GM19463 (cell line): ENCODE measurements around the gene PTPRM.

Experiments used
- ATAC-seq: cut with Tn5 transposase; IDR thresholded peaks from one replicate; pipeline ENCODE4 v1.9.1; 2021; ENCODE audit warnings: mild to moderate bottlenecking, moderate library complexity; ENCODE audit not compliant: unreplicated experiment

The PTPRM gene

DNA sequence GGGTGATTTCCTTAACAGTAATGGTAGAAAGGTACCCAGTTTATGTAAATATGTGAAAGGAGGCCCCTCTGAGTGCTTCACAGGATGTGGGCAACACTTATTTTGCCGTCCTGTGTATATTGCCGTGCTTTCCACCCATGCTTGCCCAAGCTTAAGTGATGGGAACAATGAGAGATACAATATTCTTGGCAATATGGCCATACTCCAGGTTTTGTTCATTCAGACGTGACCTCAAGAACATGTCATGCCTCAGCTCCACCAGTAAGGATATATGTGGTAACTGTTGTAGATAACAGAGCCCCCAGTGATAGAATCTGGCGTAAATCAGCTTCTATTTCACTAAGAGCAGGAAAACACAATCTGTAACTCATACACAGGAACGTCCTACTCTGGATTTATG is 318.7 kb downstream of the PTPRM start:
- no peak for ATAC-seq

DNA sequence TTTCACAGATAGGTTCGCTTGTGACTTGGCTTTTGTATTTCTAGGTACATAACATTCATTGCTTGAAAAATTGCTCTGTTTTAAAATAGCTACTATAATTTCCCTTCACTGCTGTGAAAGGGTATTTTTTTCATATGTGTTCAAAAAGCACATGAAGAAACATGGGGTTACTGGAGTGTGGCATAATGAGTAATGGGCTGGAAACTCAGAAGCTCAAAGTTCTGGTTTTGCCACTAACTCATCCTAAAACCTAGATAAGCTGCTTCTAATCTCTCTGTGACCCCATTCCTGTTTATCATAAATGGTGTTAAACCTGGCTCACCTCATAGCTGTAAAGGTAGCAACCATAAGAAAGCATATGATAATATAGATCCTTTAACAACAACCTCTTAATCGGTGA is 319.3 kb downstream of the PTPRM start:
- no peak for ATAC-seq

DNA sequence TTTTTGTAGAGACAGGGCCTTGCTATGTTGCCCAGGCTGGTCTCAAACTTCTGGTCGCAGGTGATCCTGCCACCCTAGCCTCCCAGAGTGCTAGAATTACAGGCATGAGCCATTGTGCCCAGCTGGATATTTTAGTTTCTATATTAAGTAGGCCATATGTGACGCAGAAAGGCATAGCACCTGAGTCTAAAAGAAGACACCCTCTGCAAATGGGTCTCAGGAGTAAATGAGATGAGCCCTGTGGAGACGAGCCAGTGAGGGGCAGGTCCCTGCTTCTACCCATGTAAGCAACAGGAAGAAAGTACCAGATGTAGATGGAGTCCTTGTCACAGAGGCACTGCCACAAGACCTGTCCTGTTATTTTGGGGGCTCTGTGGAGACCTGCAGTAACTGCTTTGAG is 322.4 kb downstream of the PTPRM start:
- no peak for ATAC-seq

DNA sequence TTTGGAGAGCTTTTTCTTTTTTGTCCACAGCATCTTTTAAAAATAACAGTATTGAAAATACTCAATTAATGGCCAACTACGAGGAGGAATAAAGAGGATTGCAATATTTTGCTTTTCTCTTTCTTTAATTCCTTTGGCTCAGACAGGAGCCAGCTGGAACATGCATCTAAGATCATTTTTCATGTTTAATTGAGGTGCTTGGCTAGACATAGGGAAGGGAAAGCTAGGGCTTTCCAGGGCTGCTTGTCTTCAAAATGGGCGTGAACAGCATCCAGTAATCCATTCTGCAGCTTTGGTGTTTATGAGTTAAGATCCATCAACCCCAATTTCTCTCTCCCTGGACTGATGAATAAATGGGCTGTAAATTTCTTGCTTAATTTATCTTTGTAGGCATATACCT is 323.0 kb downstream of the PTPRM start:
- no peak for ATAC-seq

DNA sequence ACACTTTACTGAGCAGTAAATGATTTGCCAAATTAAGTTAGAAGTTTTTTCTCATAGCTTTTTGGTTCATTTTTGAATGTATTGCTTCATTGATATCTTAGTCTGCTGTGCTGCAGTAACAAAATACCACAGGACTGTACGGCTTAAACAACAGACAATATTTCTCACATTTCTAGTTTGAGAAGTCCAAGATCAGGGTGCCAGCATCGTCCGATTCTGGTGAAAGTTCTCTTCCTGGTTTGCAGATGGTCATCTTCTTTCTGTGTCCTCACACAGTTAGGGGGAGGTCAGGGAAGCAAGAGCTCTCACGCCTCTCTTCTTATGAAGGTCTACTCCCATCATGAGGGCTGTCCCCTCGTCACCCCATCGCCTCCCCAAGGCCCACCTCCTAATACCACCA is 325.4 kb downstream of the PTPRM start:
- no peak for ATAC-seq

DNA sequence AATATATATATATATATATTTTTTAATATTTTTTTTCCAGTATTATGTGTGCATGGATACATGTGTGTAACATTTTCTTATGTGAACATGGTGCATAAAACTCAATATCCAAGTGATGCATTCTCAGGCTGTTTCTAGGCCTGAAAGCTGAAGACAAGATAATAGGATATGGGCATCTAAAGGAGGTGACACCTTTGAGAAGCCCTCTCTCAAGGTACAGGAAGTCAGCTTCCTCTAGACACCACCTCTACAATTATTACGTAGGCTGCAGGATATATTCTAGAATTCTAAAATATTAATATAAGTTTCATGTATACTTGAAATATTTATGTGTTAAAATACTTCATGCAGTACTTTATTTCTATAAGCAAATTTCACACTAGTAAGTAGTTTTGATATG is 327.5 kb downstream of the PTPRM start:
- no peak for ATAC-seq

DNA sequence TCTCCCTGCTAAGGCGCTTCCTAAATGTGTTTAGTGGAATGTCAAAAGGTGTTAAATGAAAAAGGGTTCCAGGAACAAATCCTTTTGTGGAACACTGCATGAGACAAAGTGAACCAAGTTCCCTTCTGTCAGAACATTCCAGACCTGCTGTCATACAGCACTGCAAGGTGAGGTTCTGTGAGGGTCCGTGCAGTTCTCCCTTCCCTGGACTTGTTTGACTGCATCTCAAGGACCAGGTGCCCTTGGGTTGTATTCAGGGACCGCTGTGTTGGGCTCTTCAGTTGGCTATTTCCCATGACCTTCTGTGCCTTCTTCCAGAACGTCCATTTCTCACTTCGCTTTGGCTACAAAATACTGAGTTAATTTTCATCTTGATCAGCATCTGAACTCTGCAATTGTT is 328.2 kb downstream of the PTPRM start:
- ATAC-seq: no peak

DNA sequence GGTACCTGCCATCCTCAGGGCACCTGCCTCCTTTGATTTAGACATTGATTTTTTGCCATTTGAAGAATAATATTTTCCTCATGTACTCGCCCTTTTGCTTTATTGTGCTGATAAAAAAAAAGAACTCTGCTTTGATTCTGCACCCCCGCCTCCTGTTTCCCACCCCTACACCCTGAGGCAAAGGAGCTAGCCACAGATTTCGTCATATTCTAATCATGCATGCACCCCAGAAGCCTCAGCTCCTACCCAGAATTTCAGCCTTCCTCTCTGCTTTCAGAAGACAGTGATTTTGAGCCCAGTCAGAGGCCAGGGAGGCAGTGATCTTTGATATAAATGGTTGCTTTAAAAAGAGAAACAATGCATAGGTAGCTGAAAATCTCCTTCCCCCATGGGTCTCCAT is 329.0 kb downstream of the PTPRM start:
- no peak for ATAC-seq

DNA sequence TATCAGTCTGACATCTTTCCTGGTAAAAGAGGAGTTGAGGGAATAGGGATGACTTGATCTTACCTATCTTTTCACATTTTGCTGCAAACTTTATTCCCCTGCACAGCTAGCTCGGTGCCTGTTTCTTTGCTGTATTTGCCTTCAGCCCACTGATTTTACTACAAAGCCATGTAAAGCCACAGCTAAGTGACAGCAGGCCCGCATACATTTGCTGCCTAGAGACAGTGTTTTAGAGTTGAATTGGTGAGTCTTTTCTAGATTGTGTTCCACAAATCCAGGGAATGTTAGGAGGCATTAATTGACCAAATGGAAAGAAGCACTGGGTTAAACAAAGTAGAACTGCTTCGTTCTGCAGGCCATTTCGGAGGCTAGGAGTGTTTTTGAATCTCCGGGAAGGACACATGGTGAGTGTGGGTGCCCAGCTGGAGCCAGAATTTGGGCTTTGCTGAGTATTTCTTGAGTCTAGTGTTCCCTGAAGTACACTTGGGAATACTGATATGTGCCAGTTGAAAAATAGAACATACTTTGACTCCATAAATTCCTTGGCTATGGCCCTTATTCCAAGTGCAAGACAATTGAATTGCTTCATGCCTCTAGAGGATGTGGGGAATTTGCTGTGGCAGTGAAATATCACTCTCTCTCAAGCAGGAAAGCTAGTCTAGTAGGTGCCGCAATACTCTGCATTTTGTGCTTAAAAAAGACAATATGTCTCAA is 329.8 kb downstream of the PTPRM start:
- ATAC-seq: no peak

DNA sequence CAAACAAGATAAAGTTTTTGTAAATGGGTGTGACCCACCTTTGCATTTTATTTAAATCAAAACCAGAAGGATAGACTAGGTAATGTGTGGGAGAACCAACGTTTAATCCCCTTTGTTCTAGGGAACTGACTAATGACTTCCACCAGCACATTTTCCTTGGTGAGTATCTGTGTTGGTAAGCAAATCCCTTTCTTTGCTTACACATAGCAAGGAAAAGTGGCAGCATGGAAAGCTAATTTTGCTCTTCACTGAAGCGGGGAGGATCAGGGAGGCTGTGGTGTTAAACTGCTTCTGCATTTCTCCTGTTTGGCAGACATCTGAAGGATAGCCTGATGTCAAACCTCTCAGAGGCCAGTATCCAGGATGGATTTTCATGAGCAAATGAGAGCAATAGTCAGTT is 331.1 kb downstream of the PTPRM start:
- ATAC-seq: no peak

DNA sequence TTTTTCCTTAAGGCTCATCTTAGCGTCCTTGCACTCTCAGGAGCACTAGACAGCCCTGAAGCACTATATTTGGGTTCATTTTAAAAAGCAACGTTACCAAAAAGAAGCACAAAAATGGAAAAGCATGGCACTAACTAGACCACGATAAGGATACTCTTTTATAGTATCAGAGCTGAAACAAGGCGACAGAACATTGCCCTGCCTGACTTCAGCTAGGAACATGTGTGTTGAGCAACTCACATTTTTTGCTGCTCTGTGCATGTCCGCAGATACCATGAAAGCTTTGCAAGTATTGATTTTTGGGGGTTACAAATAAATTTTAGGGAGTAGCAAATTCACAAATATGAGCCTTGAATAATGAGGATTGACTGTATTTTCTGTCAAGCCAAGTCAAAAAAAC is 332.0 kb downstream of the PTPRM start:
- ATAC-seq: no peak

DNA sequence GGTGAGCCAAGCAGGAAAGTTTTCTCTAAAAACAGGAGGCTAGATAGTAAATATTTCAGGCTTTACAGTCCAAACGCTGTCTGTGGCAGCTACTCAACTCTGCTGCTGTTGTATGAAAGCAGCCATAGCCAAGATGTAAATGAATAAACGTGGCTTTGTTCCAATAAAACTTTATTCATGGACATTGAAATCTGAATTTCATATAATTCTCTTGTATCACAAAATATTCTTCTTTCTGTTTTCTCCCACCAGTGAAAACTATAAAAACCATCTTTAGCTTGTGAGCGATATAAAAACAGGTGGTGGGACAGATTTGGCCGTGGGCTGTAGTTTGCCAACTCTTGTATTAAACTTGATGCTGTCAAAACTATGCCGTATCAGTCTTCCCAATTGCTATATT is 333.0 kb downstream of the PTPRM start:
- ATAC-seq: no peak

DNA sequence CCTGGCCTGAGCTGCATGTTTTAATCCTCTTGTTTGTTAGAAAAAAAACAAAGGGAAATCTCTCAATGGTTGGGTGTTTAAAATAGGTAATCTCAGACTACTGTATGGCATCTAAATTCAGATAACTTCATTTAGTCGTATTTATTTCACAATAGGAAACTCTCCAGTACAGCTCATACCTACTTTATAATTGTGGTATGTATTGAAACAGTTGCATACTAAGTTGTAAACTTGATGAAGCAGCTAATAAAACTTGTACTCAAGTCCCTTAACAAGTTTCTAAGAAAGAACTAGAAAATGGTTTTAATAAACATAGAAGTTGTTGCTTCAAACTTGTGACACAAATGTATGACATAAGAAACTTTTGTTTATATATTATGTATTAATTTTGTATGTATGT is 334.5 kb downstream of the PTPRM start:
- no peak for ATAC-seq

DNA sequence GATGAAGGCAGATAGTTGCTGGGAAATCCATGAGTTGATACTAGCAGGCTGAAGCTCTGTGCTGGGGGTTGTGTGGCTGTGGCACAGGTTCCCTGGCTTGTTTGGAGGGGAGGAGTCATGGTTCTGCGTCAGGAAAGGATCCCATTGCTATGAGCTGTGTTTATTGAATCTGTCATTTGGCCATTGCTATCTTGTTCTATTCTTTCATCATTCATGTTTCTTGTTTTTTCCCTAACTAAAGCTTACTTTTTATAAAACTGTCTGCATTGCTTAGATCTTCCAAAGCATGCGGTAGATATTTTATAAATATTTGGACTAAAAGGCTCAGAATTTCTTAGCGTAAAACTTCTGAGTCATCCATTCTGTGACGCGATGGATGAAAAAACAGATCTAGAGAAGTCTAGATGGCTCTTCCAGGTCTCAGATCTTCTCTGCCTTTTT is 335.3 kb downstream of the PTPRM start:
- no peak for ATAC-seq

DNA sequence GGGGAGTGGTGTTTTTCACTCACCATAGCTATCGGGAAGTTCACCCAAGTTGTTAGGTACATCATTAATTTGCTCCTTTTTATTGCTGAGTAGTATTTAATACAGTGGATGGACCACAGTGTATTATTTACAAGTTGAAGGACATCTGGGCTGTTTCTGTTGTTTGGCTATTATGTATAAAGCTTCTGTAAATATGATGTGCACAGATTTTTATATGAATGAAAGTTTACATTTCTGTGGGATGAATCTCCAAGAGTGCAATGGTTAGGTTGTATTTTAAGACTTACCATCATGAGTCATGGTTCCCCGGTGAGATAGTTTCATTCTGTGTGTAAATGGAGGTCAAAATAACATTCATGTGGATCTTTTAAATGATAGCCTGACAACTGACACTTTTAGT is 337.4 kb downstream of the PTPRM start:
- no peak for ATAC-seq

DNA sequence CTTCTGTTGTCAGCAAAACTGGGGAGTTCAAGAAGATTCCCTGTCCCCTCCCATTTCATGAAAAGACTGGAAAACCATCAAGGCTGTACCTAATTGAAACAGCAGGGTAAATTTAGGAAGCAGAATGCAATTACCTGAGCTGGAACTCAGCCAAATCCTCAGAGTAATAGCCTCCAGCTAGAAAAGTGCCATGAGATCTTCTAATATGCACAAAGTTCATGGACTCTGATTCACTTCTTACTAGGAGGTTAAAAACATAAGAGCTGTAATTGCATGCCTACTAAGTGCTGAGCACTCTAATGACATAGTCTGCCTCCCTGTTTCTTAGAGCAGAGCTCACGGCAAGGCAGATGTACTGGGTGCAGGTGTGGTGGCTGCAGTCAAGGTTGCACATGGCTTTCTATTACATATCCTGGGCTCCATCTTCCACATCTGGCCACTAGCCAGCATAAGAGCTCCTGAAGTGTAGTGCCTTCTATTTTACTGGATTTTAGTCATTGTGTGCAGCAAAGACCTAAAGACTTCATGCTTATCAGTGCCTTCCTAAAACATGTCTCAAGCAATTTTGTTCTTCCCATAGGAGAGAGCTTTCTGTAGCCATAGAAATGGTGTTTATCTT is 341.7 kb downstream of the PTPRM start:
- ATAC-seq: no peak

DNA sequence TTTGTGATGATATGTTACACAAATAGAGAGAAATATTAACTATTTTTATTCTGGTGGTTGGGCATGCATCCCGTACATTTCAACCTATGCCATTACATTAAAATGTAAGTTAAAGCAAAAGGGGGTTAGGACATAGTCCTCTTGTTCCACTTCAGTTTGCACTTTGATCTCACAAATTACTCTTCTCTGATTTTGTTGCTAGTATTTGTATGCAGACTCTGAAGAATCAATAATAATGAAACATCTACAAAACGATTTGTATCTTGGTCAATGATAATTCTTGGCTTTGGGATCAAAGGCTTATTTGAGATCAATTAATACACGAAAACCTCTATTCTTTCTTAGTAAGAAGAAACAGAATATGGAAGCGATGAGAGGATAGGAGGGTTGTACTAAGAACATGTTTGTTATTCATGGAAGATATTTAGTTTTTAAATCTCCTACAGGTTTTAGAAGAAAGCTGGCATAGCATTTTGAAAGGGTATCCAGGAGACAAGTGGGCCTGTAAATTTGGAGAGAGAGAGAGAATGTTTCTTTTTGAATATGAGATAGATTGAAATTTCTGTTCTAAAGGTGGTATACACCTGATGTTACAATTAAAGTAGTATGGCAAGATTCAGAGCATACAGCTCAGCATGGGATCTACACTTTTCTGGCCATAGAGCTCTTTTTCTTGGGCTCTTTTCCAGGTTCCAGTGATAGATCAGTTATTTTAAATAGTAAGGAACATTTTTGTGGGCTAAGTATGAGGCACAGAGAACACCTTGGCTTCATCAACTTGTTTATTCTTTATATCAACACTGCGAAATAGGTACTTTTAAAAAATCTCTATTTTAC is 347.9 kb downstream of the PTPRM start:
- ATAC-seq: no peak

DNA sequence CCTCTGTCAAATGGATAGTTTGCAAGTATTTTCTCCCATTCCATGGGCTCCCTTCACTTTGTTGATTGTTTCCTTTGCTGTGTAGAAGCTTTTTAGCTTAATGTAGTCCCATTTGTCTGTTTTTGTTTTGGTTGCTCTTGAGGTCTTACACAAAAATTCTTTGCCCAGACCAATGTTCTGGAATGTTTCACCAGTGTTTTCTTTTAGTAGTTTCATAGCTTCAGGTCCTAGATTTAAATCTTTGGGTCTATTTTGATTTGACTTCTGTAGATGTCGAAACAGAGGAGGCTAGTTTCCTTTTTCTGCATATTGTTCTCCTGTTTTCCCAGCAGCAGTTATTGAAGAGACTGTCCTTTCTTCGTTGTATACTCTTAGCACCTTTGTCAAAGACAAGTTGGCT is 351.6 kb downstream of the PTPRM start:
- no peak for ATAC-seq

DNA sequence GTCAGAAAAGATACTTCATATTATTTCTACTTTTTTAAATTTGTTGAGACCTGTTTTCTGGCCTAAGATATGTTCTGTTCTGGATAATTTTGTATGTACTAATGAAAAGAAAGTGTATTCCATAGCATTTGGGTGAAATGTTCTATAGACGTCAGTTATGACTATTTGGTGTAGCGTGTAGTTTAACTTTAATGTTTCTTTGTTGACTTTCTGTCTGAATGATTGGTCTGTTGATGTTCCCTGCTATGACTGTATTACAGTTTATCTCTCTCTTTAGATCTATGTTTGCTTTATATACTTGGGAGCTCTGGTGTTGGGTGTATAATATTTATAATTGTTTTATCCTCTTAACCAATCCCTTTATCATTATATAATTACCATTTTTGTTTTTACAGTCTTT is 352.4 kb downstream of the PTPRM start:
- no peak for ATAC-seq

DNA sequence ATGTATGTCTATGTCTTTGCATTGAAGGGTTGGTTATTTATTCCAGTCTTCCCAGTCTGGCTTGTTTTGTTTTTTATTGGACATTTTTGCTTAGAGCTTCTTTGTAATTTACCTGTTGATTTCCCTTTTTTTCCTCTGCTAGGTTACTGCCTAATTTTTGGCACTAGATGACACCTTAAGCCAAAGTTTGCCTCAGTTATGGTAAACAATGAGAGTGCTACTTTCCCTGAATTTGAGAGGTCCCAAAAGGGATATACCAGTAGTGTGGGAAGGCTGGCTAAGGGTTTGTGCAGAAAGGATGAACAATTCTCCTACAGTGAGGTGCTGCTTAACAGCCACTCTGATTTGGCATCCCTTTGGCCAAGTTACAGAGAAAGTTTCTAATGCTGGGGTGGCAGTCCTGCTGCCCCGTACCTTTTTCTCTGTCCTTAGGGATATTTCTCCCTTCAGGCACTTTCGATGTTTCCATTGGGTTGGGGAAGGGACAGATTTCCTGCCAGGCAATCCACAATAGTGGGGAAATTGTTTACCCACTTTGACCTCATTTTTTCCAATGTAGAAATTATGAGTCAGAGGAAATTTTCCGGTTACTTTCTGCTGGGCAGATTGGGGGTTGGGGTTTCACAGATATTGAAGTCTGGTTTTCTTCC is 354.9 kb downstream of the PTPRM start:
- no peak for ATAC-seq

DNA sequence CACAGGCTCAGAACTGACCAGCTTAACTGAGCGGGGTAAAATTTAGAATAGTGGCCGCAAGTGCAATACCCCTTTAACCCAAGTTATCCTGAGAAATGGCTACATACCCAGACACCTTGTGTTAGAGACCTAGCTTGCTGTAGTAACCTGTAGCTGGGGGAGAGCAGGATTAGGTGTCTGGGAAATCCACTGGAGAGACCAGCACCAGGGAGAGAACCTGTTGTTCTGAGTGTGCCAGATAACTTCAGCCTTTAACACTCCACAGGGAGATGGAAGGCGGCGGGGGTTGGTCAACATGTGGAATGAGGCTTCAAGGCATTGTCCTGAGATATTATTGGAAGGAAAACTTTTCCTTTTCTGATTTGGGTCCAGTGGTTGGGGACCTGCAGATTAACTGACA is 356.0 kb downstream of the PTPRM start:
- ATAC-seq: no peak

DNA sequence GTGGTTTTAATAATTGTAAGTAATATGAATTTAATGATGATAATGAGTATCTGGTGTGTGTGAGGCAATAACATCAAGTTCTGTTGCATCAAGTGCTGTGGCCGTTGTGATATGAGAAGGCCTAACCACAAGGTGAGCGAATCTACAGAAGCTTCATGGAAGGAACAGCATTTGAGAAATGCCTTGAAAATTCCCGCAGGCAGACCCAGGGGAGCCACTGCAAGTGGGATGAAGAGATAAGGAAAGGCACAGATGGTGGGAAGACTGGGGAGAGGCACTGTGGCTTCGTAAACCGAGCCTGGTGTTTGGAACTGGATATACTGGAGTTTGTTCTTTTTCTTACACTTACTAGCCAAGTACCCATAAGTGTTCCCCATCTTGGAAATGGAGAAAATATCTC is 357.5 kb downstream of the PTPRM start:
- ATAC-seq: no peak
